LHCN-M2 (cell line): ENCODE data around the gene RDX. TPM values are rescaled to one million over a fixed set of nuclear protein-coding genes. Genes with fewer than 3 reads are reported as not detected.
"Not testable (repeated sequence)": the region's sequence is repeated elsewhere in the genome, so short reads cannot be mapped to it uniquely, and the experiment has no call there.

ENCODE experiments used
- DNase-seq: peaks from one replicate; pipeline ENCODE4 v3.0.0-alpha.2; 2012; ENCODE audit warnings: low read depth
- total RNA-seq: library from RNA; depleted of rRNA; stranded (reverse); fragments of >200 nt; gene quantifications from 2 replicates; pipeline ENCODE4 v1.2.3, GENCODE V29; 2014

The RDX gene
- total RNA-seq, 1 experiment from 2014 or later, result 109 TPM

- DNase-seq, result no peak
Observed at GRCh38 chr11:110272919-110273318, 23.5 kb downstream of the RDX start.

GRCh38 chr11:110269996-110270395, 26.4 kb downstream of the RDX start:
- DNase-seq, result no peak

GRCh38 chr11:110268441-110268840, 28.0 kb downstream of the RDX start:
- DNase-seq, result no peak

GRCh38 chr11:110262072-110262403, 34.4 kb downstream of the RDX start:
- DNase-seq, result no peak

- no peak for DNase-seq
Observed at GRCh38 chr11:110261195-110262071, 35.0 kb downstream of the RDX start.

- no peak for DNase-seq
Observed at GRCh38 chr11:110253525-110253924, 42.9 kb downstream of the RDX start.

- DNase-seq, result peak; percentile 70
Observed at GRCh38 chr11:110251836-110252235, 44.6 kb downstream of the RDX start.

GRCh38 chr11:110250168-110250567, 46.2 kb downstream of the RDX start:
- DNase-seq, result no peak

- DNase-seq, result no peak
Observed at GRCh38 chr11:110249766-110250165, 46.6 kb downstream of the RDX start.

- peak; percentile 10 for DNase-seq
Observed at GRCh38 chr11:110249066-110249465, 47.3 kb downstream of the RDX start.

- DNase-seq, result no peak
Observed at GRCh38 chr11:110243791-110244190, 52.6 kb downstream of the RDX start.

GRCh38 chr11:110242746-110243145, 53.7 kb downstream of the RDX start:
- DNase-seq, result peak; percentile 3

- DNase-seq, result no peak
Observed at GRCh38 chr11:110242188-110242587, 54.2 kb downstream of the RDX start.

GRCh38 chr11:110235966-110236365, 60.4 kb downstream of the RDX start:
- DNase-seq, result no peak

GRCh38 chr11:110230377-110230776, 66.0 kb downstream of the RDX start:
- no peak for DNase-seq

GRCh38 chr11:110219006-110219785, 77.2 kb downstream of the RDX start:
- DNase-seq, result peak; percentile 40

GRCh38 chr11:110217936-110218335, 78.5 kb downstream of the RDX start:
- no peak for DNase-seq

GRCh38 chr11:110217223-110217877, 79.1 kb downstream of the RDX start:
- DNase-seq, result no peak

- DNase-seq, result not testable (repeated sequence)
Observed at GRCh38 chr11:110209313-110209694, 87.1 kb downstream of the RDX start.

- not testable (repeated sequence) for DNase-seq
Observed at GRCh38 chr11:110208678-110209312, 87.6 kb downstream of the RDX start.

GRCh38 chr11:110207123-110207522, 89.3 kb downstream of the RDX start:
- DNase-seq, result no peak

- no peak for DNase-seq
Observed at GRCh38 chr11:110200836-110201235, 95.6 kb downstream of the RDX start.
